GM23338 (cell line): Measurements from ENCODE around the gene PACSIN3.

Experiments used
- CREB1 ChIP-seq: fragments of 250-450 bp; sonication (Bioruptor Pico); IDR thresholded peaks from 2 replicates; pipeline ENCODE4 v1.5.0; 2020; ENCODE audit warnings: low read depth, mild to moderate bottlenecking, moderate library complexity
- CTCF ChIP-seq, 2 experiments: fragments of 200-600 bp in 1 of 2; sonication (generic) in 1 of 2; conservative IDR thresholded peaks; 2 replicates each; pipeline versions ENCODE4 v1.5.1 to v1.6.1; 2016 to 2017; ENCODE audit warnings: antibody characterized with exemption in 2 of 2, low read depth in 2 of 2, mild to moderate bottlenecking in 2 of 2, moderate library complexity in 1 of 2
- EZH2 ChIP-seq: fragments of 200-600 bp; sonication (generic); IDR thresholded peaks from one replicate; pipeline ENCODE4 v1.8.0; 2017; ENCODE audit warnings: antibody characterized with exemption, mild to moderate bottlenecking, low read depth; ENCODE audit not compliant: unreplicated experiment
- EZH2phosphoT487 ChIP-seq: fragments of 200-600 bp; sonication (generic); IDR thresholded peaks from one replicate; pipeline ENCODE4 v1.8.1; 2018; ENCODE audit warnings: antibody characterized with exemption; ENCODE audit not compliant: unreplicated experiment
- JUNB ChIP-seq: IDR thresholded peaks from one replicate; pipeline ENCODE4 v1.6.1; 2016; ENCODE audit warnings: antibody characterized with exemption; ENCODE audit not compliant: unreplicated experiment
- POLR2AphosphoS5 ChIP-seq: IDR thresholded peaks from 2 replicates; pipeline ENCODE4 v1.6.1; 2016; ENCODE audit warnings: antibody characterized with exemption, low read depth

GRCh38 chr11:47234669-47235100 is 48.5 kb upstream of the PACSIN3 start:
- TF ChIP-seq CTCF (conservative IDR thresholded peaks at IDR 0.05; ENCODE audit: low read depth in 2 of 2) = no peak
- no peak for TF ChIP-seq EZH2phosphoT487
- TF ChIP-seq EZH2 = no peak
- TF ChIP-seq CREB1 = no peak
- TF ChIP-seq JUNB = no peak
- TF ChIP-seq POLR2AphosphoS5 = no peak
